Measurements from ENCODE around the gene KRTAP26-1.

The KRTAP26-1 gene, protein sequence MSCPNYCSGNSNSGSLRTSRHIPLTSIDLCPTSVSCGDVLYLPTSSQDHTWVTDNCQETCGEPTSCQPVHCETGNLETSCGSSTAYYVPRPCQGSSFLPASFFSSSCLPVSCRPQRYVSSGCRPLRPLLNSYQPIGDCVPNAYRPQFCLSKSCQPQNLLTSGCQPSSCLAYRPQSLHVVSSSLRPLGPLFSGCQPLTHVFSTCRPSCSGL

GRCh38 chr21:30320215-30320614 lies at the start of gene KRTAP26-1:
Gene KRTAP26-1 (minus strand): TSS chr21:30320315. CDS start chr21:30320035, 280 bp downstream.
- DNase-seq = no peak

DNA sequence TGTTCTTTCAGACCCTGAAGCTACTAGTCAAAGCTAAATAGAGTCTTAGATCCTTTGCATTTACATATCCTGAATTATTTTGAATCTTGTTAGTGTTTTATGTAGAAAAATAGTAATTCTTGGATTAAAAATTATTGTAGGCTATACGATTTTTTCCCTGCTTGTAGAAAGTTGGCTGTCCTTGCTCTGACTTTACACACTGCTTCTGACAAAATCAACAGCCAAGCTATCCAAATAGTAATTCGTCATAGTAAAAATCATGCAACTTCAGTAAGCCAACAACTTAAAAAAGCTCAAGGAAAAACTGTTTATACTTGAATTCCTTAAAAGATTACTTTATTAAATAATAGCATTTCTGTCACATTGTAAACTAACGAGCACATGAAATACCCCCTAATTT lies 35.8 kb upstream of the KRTAP26-1 start:
- no peak for DNase-seq

GRCh38 chr21:30354308-30355005 lies 34.3 kb upstream of the KRTAP26-1 start:
- no peak for DNase-seq

GRCh38 chr21:30351534-30351933 lies 31.4 kb upstream of the KRTAP26-1 start:
- no peak for DNase-seq

DNA sequence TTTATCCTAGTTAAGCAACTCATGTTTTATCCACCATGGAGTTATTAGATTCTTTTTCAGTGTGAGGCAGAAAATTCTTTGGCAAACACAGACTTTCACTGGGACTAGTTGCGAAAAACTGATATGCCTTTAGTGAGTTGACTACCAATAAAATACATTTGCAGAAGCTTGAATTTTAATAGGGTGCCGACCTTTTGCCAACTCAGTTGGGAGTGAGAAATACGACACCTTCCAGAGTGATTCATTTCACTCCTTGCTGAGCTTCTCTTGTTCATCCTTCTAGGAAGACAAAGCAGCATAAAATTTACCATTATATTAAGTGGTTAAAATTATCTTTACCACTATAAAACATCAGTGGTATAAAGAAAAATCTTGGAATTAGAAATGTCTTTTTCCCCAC lies 29.5 kb upstream of the KRTAP26-1 start:
- DNase-seq = no peak

- DNase-seq = no peak
These were observed 28.4 kb upstream of the KRTAP26-1 start, which contains the start of gene KRTAP23-1 for GRCh38 chr21:30348506-30348905. Gene KRTAP23-1 (minus strand): TSS chr21:30348606. CDS start chr21:30348606, 0 bp downstream.

DNA sequence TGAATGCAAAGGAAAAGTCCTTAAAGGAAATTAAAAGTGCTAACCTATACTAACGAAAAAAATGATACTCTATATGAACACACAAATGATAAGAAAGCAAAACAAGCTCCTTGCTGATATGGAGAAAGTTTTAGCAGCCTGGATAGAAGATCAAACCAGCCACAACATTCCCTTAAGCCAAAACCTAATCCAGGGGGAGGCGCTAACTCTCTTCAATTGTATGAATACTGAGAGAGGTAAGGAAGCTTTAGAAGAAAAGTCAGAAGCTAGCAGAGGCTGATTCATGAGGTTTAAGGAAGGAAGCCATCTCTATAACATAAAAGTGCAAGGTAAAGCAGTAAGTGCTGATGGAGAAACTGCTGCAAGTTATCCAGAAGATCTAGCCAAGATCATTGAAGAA lies 24.9 kb upstream of the KRTAP26-1 start:
- no peak for DNase-seq

- no peak for DNase-seq
These were observed 20.8 kb upstream of the KRTAP26-1 start for GRCh38 chr21:30340714-30341573.

- DNase-seq = no peak
These were observed 18.6 kb upstream of the KRTAP26-1 start for GRCh38 chr21:30338717-30339116.

DNA sequence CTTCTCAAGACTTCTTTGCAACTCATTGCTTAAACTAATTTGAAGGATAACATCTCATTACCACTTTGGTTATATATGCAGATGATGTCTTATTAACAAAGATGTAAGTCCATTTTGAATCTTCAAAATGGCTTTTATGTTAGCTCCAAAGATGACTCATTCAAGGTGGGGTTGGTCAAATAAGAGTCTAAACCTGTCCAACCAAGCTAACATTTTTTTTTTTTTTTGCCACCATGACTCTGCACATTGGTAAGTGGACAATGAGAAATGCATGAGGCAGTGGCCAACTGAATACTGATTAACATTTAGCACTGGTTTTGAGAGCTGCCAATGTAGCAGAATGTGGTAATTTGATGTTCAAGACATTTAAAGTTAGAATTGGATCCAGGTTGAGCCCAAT lies 17.7 kb upstream of the KRTAP26-1 start:
- DNase-seq = no peak

GRCh38 chr21:30337276-30337744 lies 17.2 kb upstream of the KRTAP26-1 start, which contains the start of gene KRTAP27-1:
Gene KRTAP27-1 (minus strand): TSS chr21:30337694. CDS start chr21:30337668, 26 bp downstream.
- no peak for DNase-seq

- no peak for DNase-seq
These were observed 16.5 kb upstream of the KRTAP26-1 start for GRCh38 chr21:30336596-30336995.

DNA sequence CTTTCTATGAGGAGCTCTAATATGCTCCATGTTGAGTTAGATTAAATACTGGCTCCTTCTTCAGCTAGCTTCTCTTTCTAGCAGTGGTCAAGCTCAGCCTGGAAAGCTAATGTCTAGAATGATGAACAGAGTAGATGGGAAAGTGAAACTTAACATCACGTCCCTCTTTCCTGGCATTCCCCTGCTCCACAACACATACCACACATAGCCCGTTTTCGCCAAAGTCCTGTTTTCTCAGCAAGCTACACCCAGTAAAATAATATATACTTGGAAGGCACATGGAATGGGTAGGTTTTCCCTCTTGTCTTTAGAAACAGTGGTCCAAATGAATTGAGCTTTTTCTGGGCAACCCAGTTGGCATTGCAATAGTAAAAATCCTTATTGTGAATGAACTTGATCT lies 13.6 kb upstream of the KRTAP26-1 start:
- no peak for DNase-seq

DNA sequence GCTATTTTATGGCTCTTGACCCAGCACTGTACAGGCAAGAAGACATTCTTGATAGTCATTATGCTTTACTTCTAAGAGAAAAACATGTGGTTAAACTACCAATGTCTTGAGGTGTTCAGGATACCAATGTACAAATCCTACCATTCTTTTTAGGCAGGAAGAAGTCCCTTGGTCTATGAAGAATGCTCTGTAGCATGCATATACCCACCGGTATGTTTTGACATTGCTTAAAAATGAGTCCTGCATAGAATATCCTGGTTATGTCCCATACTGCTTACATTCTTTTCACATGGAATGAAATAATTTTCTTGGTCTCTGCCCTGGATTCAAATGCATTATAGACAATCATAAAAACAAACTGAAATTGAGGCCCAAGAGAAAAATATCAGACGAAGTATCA lies 12.6 kb upstream of the KRTAP26-1 start:
- DNase-seq = no peak

GRCh38 chr21:30329203-30329875 lies 9.2 kb upstream of the KRTAP26-1 start:
- DNase-seq = no peak

GRCh38 chr21:30326390-30326789 lies 6.3 kb upstream of the KRTAP26-1 start:
- DNase-seq = no peak

DNA sequence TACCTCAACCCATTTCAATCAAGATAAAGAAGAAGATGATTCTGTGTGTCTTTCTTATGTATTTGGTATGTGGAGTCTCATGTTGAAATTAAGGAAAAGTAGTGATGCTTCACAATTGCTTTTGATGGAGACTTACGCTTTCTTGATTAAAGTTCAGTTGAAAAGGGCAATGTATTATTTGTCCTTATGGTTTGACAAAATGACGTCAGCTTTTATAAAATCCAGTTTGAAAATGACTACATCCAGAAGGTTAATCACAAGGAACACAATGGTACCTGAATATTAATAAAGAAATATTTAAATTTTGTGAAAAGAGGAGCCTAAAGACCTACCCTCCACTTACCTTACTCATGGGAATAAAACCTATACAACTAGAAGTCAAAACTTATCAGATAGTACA lies 4.4 kb downstream of the KRTAP26-1 start:
- no peak for DNase-seq

GRCh38 chr21:30306884-30307283 lies 13.2 kb downstream of the KRTAP26-1 start:
- no peak for DNase-seq

DNA sequence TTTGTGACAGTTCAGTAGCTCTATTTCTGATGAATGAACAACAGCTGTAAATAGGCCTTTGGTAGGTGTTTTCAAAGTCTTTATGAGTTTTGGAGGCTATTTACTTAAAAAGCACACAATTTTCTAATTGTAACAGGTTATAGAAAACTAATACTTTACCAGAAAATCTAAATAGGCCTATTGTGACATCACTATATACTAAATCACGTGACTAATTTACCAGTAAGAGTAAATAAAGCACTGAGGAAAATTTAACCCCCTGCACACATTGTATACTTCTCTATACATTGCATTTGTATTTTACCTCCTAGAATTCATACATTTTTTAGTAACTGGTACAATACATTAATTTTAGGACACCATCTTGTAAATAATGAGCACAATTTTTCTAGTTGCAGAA lies 15.0 kb downstream of the KRTAP26-1 start:
- DNase-seq = no peak

DNA sequence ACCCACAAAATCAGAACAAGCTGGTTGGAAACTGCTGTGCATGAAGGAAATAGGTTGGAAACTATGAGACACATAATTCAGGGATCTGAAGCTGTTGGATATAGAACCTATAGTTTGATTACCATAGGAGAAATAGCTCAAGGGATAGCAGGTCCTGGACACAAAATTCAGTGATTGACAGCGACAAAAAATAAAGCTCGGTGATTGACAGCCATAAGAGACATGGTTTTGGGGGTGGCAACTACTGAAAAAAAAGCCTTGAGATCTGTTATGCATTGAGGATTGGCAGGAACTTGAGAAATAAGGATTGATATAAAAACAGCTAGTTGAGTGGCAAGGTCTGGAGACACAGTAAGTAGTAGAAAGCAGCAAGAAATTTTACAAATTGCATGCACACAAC lies 30.9 kb downstream of the KRTAP26-1 start, which contains the start of gene KRTAP25-1:
TSS of gene KRTAP25-1 (minus strand) at position 300 of the 400 bp plus-strand sequence. CDS start at position 276, 24 bp downstream.
- no peak for DNase-seq

- DNase-seq = no peak
These were observed 37.3 kb downstream of the KRTAP26-1 start, which contains the start of gene KRTAP24-1 for GRCh38 chr21:30282850-30283249. Gene KRTAP24-1 (minus strand): TSS chr21:30282950. CDS start chr21:30282932, 18 bp downstream.

DNA sequence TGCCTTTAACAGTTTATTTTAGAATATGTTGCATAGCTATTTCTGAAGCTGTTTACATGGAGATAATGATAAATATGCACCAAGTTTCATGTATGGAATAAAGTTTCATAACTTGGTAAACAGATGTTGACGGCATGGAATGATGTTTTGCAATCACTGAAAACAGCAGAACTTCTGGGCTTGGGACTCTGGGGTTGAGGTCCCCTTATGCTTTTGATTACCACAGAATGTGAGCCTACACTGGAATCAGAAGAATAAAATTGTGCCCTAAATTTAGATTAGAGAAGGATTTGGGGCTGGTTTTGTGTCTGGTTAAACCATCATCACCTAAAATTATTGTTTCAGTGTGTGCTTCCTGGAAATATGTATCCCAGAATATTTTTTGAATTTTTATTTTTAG lies 48.5 kb downstream of the KRTAP26-1 start:
- no peak for DNase-seq

DNA sequence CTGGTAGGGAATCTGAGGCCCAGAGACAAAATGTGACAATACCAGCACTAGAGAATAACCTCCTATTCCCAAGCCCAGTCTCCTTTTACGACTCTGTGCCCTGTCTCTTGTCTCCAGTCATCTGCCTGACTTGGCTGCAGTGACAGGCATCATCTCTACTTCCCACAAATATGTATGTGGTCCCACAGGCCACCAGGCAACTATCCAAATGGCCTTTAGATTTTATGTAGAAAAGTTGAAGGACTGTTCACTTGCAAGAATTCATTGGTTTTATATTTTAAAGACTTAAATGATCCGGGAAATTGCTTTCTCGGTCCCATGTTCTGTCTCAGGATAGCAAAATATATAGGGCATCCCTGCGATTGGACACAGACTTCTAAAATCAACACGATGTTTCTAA lies 49.0 kb downstream of the KRTAP26-1 start:
- no peak for DNase-seq

Measured in NCI-H524 treated with DMSO at 0.1 percent for 48 hours (cell line).